NT2/D1 (cell line): Measurements from ENCODE around the gene NDUFC1.

Experiments
- DNase-seq: peaks from one replicate; pipeline ENCODE4 v3.0.0-alpha.2; 2011; ENCODE audit warnings: low read depth, low spot score
- H3K27me3 ChIP-seq: 2 replicates; pipeline ENCODE4 v1.6.0; 2011; ENCODE audit warnings: mild to moderate bottlenecking; ENCODE audit not compliant: insufficient read length, insufficient read depth
- H3K36me3 ChIP-seq: 2 replicates; pipeline ENCODE4 v1.6.1; 2011; ENCODE audit warnings: mild to moderate bottlenecking, low read length, mixed read lengths; ENCODE audit not compliant: insufficient read depth, insufficient read length
- H3K4me1 ChIP-seq: 2 replicates; pipeline ENCODE4 v1.5.1; 2011; ENCODE audit not compliant: insufficient read depth, insufficient read length
- H3K4me3 ChIP-seq: 2 replicates; pipeline ENCODE4 v1.5.1; 2011; ENCODE audit warnings: low read depth; ENCODE audit not compliant: insufficient read length
- H3K9ac ChIP-seq: 2 replicates; pipeline ENCODE4 v1.6.0; 2011; ENCODE audit warnings: low read depth; ENCODE audit not compliant: insufficient read length
- H3K9me3 ChIP-seq: 2 replicates; pipeline ENCODE4 v1.5.1; 2011; ENCODE audit warnings: mild to moderate bottlenecking, low read length; ENCODE audit not compliant: insufficient read depth
- SUZ12 ChIP-seq: IDR thresholded peaks from 2 replicates; pipeline ENCODE4 v1.6.1; 2011; ENCODE audit not compliant: insufficient read length, insufficient read depth; ENCODE audit errors: extremely low read depth
- YY1 ChIP-seq: IDR thresholded peaks from 2 replicates; pipeline ENCODE4 v1.6.1; 2011; ENCODE audit not compliant: insufficient read length, insufficient read depth
- ZNF274 ChIP-seq: IDR thresholded peaks from 2 replicates; pipeline ENCODE4 v1.6.1; 2011; ENCODE audit warnings: mild to moderate bottlenecking, low read depth, low read length

Gene NDUFC1

GRCh38 chr4:139311909-139312308 is 9.6 kb upstream of the NDUFC1 start:
- Histone ChIP-seq H3K36me3 (peaks cover 6% of the 10 kb centered on the region), H3K9me3 (no peaks in the 10 kb centered on the region), H3K4me1 (peaks cover 4% of the 10 kb centered on the region), H3K4me3 (no peak overlapping the region), H3K27me3 (no peaks in the 10 kb centered on the region), H3K9ac (no peak overlapping the region)
- TF ChIP-seq ZNF274 (no peak), YY1 (no peak), SUZ12 (no peak)
- no peak for DNase-seq

- Histone ChIP-seq H3K27me3 (no peaks in the 10 kb centered on the region), H3K4me1 (no peaks in the 10 kb centered on the region), H3K4me3 (no peak overlapping the region), H3K9ac (no peak overlapping the region), H3K9me3 (peaks cover 6% of the 10 kb centered on the region; the same call in 1 of the 2 replicates), H3K36me3 (peaks cover 30% of the 10 kb centered on the region)
- DNase-seq = no peak
- TF ChIP-seq YY1 (no peak), ZNF274 (no peak)
Observed at GRCh38 chr4:139304920-139305319, 2.6 kb upstream of the NDUFC1 start.

- Histone ChIP-seq H3K27me3 (no peaks in the 10 kb centered on the region), H3K36me3 (peaks cover 19% of the 10 kb centered on the region), H3K4me1 (no peaks in the 10 kb centered on the region), H3K9me3 (peaks cover 6% of the 10 kb centered on the region; the same call in 1 of the 2 replicates), H3K4me3 (peak within 1 kb of the TSS; percentile 93), H3K9ac (peak within 1 kb of the TSS; percentile 98)
- no peak for TF ChIP-seq ZNF274
- TF ChIP-seq YY1 = peak; percentile 85
- peak; percentile 92 for DNase-seq
Observed at GRCh38 chr4:139301113-139301820, 1.0 kb downstream of the NDUFC1 start, which contains the start of gene NAA15. TSS of gene NAA15 (plus strand) at chr4:139301505. CDS start at chr4:139301778, 273 bp downstream.

DNA sequence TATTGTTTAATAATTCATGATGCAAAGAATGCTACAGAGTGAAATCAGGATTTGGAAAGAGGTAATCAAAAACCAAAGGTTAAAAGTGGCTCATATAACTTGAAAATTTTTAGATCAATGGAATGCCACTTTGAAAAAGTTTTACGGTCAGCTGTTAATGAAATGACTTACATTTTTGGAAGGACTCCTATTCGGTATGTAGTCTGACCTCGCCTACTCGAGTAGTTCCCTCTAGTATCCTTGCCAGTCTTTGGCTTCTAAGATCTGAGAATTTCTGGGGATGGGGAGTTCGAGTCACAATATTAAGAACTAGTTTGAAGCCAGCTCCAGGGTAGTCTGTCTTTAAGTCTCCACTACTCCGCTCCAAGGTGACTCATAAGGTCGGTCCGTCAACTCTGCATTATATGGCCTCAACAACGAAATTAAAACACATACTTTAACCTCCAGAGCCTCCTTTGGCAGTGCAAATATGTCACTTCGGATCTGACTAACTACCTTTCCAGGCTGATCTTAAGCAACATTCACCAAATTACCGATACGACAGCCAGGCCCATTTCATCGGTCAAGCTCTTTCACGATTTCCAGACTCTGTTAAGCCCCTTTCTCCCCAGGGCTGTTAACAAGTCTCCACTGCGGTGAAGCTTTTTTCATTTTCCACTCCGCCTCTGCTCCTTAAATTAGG is 1.7 kb downstream of the NDUFC1 start:
- Histone ChIP-seq H3K4me1 (no peaks in the 10 kb centered on the region), H3K36me3 (peaks cover 16% of the 10 kb centered on the region), H3K4me3 (peak overlapping the region; percentile 93), H3K9ac (peak overlapping the region; percentile 91), H3K9me3 (peaks cover 6% of the 10 kb centered on the region; the same call in 1 of the 2 replicates), H3K27me3 (no peaks in the 10 kb centered on the region)
- DNase-seq = no peak
- TF ChIP-seq ZNF274 (no peak), YY1 (no peak), SUZ12 (no peak)

DNA sequence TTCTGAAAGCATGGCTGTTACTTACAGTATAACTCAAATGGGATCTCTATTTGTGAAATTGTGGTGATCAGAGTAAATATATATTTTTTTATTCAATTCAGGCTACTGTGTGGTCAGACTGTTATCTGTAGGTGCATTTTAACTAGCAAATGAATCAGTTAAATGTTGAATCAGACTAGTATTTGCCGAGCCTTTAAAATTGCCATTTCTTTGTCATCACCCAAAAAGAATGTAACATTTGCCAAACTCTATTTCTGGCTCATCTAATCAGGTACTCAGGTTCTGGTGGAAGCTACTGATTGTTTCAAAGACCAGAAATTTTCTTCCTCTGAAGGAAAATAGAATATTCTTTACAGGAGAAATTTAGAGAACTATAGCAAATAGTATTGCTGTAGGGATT is 2.7 kb downstream of the NDUFC1 start:
- DNase-seq = no peak
- no peaks in the 10 kb centered on the region for H3K4me1 ChIP-seq
- no peaks in the 10 kb centered on the region for H3K27me3 ChIP-seq
- H3K9ac ChIP-seq = peak overlapping the region; percentile 4
- peak overlapping the region; percentile 93 for H3K4me3 ChIP-seq
- H3K9me3 ChIP-seq = peaks cover under 1% of the 10 kb centered on the region; the same call in 1 of the 2 replicates
- TF ChIP-seq ZNF274 (no peak), SUZ12 (no peak), YY1 (no peak)
- H3K36me3 ChIP-seq = peaks cover 13% of the 10 kb centered on the region

DNA sequence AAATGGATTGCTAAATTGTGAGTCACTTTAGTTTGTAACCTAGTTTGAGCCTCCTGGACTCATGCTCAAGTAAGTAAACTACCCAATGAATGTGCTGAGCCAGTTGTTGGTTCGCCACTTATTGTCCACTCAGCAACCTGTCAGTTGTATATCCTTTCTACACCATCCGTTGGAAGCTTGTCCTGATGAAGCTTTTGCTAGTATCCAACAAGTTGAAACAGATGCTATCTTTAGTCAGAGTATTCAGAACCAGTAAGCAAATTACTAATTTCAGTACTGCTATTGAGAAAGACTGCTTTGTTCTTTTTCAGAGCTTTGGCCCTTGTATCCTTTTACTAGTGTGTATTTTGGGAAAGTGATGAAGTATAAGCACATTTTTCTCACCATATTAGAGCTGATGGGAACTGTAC is 5.3 kb downstream of the NDUFC1 start:
- Histone ChIP-seq H3K9ac (no peak overlapping the region), H3K9me3 (no peaks in the 10 kb centered on the region), H3K4me1 (no peaks in the 10 kb centered on the region), H3K4me3 (no peak overlapping the region), H3K36me3 (peaks cover 12% of the 10 kb centered on the region), H3K27me3 (no peaks in the 10 kb centered on the region)
- no peak for DNase-seq
- no peak for TF ChIP-seq SUZ12
- no peak for TF ChIP-seq YY1
- TF ChIP-seq ZNF274 = no peak

DNA sequence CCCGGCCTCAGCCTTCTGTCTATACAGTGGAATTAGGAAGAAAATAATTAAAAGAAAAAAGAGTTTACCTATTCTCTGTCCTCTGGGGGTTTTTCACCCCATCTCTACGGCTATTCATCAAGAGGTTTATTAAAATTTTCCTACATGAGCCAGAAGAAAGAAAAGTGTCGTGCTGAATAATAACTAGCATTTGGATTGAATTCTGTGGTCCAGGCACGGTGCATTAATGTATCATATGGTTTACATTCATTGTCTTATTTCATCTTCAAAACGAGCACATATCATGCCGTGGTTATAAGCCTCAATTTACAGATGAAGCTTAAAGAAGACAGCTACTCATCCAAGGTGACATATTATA is 6.4 kb downstream of the NDUFC1 start:
- Histone ChIP-seq H3K36me3 (peaks cover 15% of the 10 kb centered on the region), H3K9ac (no peak overlapping the region), H3K9me3 (no peaks in the 10 kb centered on the region), H3K4me3 (no peak overlapping the region), H3K4me1 (no peaks in the 10 kb centered on the region), H3K27me3 (no peaks in the 10 kb centered on the region)
- TF ChIP-seq YY1 (no peak), ZNF274 (no peak), SUZ12 (no peak)
- no peak for DNase-seq

DNA sequence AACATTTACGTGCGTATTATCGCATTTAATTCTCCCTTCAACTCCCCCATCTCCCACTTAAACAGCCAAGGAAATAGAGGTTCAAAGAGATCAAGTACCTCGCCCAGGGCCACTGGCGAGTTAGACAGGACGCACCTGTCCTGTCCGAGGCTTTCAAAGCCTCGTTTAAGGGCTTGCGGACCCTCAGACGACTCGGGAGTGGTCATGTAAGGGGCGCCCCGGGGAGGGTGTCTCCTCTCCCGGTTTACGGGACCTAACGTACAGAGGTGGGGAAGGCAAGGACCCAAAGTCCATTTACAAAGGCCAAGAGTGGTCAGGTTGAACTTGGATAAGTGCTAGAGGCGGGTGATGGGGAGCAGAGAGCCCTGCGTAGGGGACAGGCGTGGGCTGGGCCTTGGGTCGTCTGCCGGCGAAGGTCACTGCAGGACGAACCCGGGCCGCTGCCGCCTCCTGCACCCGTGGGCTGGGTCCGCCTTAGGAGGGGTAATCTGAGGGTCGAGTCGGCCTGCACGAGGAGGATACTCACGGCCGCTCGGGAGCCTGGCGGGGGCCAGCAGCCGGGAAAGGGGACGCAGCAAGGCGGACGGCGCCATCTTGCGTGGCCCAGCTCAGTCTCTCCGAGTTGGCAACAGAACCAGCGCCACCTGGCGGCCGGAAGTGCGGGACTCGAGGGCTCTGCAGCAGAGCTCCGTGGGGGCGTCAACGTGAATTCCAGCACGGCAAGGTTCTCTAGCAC is 6.9 kb downstream of the NDUFC1 start:
- DNase-seq = peak; percentile 82
- Histone ChIP-seq H3K9ac (peak overlapping the region; percentile 83), H3K4me1 (no peaks in the 10 kb centered on the region), H3K27me3 (no peaks in the 10 kb centered on the region), H3K9me3 (no peaks in the 10 kb centered on the region), H3K36me3 (peaks cover 20% of the 10 kb centered on the region), H3K4me3 (peak overlapping the region; percentile 76)
- TF ChIP-seq YY1 (peak; percentile 77), ZNF274 (no peak)
